ENCODE results near the gene BRCA2. TPM values are rescaled to one million over a fixed set of nuclear protein-coding genes. Genes with fewer than 3 reads are reported as not detected.

Gene BRCA2
- total and polyA plus RNA-seq, 2 donors (not counting 1 experiment from before 2014, with no cell fraction given), result 1.2 to 6.0 TPM

- CTCF ChIA-PET, result interaction anchor here (0.7 kb wide), 1 partner anchor 11 kb away, joined by 3 read pairs; no protein-coding TSS in a partner anchor
- POLR2A ChIA-PET, result no interaction called here
- H3K4me3 Mint-ChIP-seq, result no peak overlapping the region
Measured at GRCh38 chr13:32431361-32431760, 116.1 kb downstream of the BRCA2 start.

DNA sequence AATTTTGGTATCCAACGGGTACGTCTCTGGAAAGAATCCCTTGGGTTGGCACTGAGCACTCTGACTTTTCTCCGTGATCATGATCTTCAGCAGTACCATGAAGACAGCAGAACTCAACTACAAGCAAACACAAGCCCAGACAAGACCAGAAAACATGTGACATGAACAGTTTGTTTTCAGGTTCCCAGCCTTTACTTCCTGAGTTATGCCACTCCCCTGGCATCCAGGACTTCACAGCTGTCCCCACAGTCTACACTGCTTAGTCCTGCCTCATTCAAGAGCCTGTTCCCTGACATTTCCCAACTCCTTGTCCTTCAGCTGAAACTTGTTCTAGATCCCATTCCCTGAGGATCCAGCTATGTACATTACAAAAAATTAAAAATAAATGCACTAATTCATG is 117.5 kb downstream of the BRCA2 start:
- 92% methylated on average over 3 of the region's 3 CpGs for WGBS (ENCODE audit: insufficient coverage)
- Histone ChIP-seq H2AFZ (ENCODE audit: insufficient read depth, low read depth, low read length, poor library complexity, severe bottlenecking) (no peak overlapping the region), H4K20me1 (ENCODE audit: control insufficient read depth, insufficient read depth, low read length, poor library complexity, severe bottlenecking) (no peaks in the 10 kb centered on the region), H3K4me2 (replicated peaks; ENCODE audit: low read depth, low read length, poor library complexity, severe bottlenecking) (no peak overlapping the region), H3K36me3 (replicated peaks in 1 of 2; ENCODE audit: control extremely low read depth in 1 of 2, control insufficient read depth in 1 of 2, extremely low read depth in 1 of 2, insufficient read depth in 2 of 2, low read length in 1 of 2) (no peaks in the 10 kb centered on the region), H3K4me3 (ENCODE audit: control extremely low read depth in 1 of 5, extremely low read depth in 1 of 5, insufficient read depth in 1 of 5, low read depth in 2 of 5, low read length in 4 of 5) (no peak overlapping the region), H3K9me3 (ENCODE audit: control extremely low read depth in 1 of 3, control insufficient read depth in 2 of 3, insufficient read depth in 1 of 3, low read length in 2 of 3) (no peaks in the 10 kb centered on the region), H3K4me1 (ENCODE audit: control insufficient read depth in 2 of 2, insufficient read depth in 2 of 2, low read length in 2 of 2) (peaks cover 12 to 21% of the 10 kb centered on the region in 2 donors), H3K27ac (ENCODE audit: low read length in 2 of 2) (no peak overlapping the region), H3K27me3 (replicated peaks in 1 of 4; ENCODE audit: control extremely low read depth in 1 of 4, control insufficient read depth in 3 of 4, insufficient read depth in 4 of 4, low read length in 3 of 4) (no peaks in the 10 kb centered on the region), H3K9ac (ENCODE audit: low read length) (no peak overlapping the region), H3K79me2 (ENCODE audit: control insufficient read depth, insufficient read depth, low read length) (peaks cover 11% of the 10 kb centered on the region)
- no peak for ATAC-seq (ENCODE audit: low read depth)
- Mint-ChIP-seq H3K4me1 (peaks cover 18% of the 10 kb centered on the region), H3K27ac (no peak overlapping the region), H3K9me3 (ENCODE audit: insufficient read depth) (no peaks in the 10 kb centered on the region), H3K4me3 (no peak overlapping the region), H3K27me3 (no peaks in the 10 kb centered on the region)
- ChIA-PET CTCF (no interaction called here), POLR2A (no interaction called here)
- intact Hi-C loops (cut with micrococcal nuclease), result no loop called here
- TF ChIP-seq, protein P1, sequence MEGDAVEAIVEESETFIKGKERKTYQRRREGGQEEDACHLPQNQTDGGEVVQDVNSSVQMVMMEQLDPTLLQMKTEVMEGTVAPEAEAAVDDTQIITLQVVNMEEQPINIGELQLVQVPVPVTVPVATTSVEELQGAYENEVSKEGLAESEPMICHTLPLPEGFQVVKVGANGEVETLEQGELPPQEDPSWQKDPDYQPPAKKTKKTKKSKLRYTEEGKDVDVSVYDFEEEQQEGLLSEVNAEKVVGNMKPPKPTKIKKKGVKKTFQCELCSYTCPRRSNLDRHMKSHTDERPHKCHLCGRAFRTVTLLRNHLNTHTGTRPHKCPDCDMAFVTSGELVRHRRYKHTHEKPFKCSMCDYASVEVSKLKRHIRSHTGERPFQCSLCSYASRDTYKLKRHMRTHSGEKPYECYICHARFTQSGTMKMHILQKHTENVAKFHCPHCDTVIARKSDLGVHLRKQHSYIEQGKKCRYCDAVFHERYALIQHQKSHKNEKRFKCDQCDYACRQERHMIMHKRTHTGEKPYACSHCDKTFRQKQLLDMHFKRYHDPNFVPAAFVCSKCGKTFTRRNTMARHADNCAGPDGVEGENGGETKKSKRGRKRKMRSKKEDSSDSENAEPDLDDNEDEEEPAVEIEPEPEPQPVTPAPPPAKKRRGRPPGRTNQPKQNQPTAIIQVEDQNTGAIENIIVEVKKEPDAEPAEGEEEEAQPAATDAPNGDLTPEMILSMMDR (IDR thresholded peaks at IDR 0.05), result no peak
- no peak for TF ChIP-seq EZH2 (IDR thresholded peaks at IDR 0.05; ENCODE audit: borderline replicate concordance, insufficient read depth, low read depth, low read length, poor library complexity, severe bottlenecking)
- DNase-seq, result no peak

More at GRCh38 chr13:32431361-32431760, 116.1 kb downstream of the BRCA2 start:
- no peaks in the 10 kb centered on the region for H3K27me3 Mint-ChIP-seq
- Histone ChIP-seq H4K20me1 (ENCODE audit: control insufficient read depth, insufficient read depth, low read length, poor library complexity, severe bottlenecking) (no peaks in the 10 kb centered on the region), H3K9ac (ENCODE audit: low read length) (no peak overlapping the region), H3K27me3 (replicated peaks in 1 of 4; ENCODE audit: control extremely low read depth in 1 of 4, control insufficient read depth in 3 of 4, insufficient read depth in 4 of 4, low read length in 3 of 4) (no peaks in the 10 kb centered on the region), H3K79me2 (ENCODE audit: control insufficient read depth, insufficient read depth, low read length) (peaks cover 17% of the 10 kb centered on the region), H3K4me1 (ENCODE audit: control insufficient read depth in 2 of 2, insufficient read depth in 2 of 2, low read length in 2 of 2) (peaks cover 16 to 26% of the 10 kb centered on the region in 2 donors), H3K4me2 (replicated peaks; ENCODE audit: low read depth, low read length, poor library complexity, severe bottlenecking) (no peak overlapping the region), H3K9me3 (ENCODE audit: control extremely low read depth in 1 of 3, control insufficient read depth in 2 of 3, insufficient read depth in 1 of 3, low read length in 2 of 3) (no peaks in the 10 kb centered on the region), H3K4me3 (ENCODE audit: control extremely low read depth in 1 of 5, extremely low read depth in 1 of 5, insufficient read depth in 1 of 5, low read depth in 2 of 5, low read length in 4 of 5) (no peak overlapping the region), H2AFZ (ENCODE audit: insufficient read depth, low read depth, low read length, poor library complexity, severe bottlenecking) (no peak overlapping the region), H3K27ac (ENCODE audit: low read length in 2 of 2) (no peak overlapping the region), H3K36me3 (replicated peaks in 1 of 2; ENCODE audit: control extremely low read depth in 1 of 2, control insufficient read depth in 1 of 2, extremely low read depth in 1 of 2, insufficient read depth in 2 of 2, low read length in 1 of 2) (no peaks in the 10 kb centered on the region)
- intact Hi-C loops (cut with micrococcal nuclease), result no loop called here
- DNase-seq (no peak), ATAC-seq (ENCODE audit: low read depth) (no peak)
- H3K27ac Mint-ChIP-seq, result no peak overlapping the region
- WGBS (ENCODE audit: insufficient coverage), result no CpG with 5 or more reads among the region's 5 CpGs
- TF ChIP-seq EZH2 (IDR thresholded peaks at IDR 0.05; ENCODE audit: borderline replicate concordance, insufficient read depth, low read depth, low read length, poor library complexity, severe bottlenecking), result no peak
- TF ChIP-seq, protein P1 (IDR thresholded peaks at IDR 0.05), result no peak
- peaks cover 24% of the 10 kb centered on the region for H3K4me1 Mint-ChIP-seq
- no peaks in the 10 kb centered on the region for H3K9me3 Mint-ChIP-seq (ENCODE audit: insufficient read depth)

All from B cell (primary cell).